Measurements from ENCODE around the gene NEXN.

DNA sequence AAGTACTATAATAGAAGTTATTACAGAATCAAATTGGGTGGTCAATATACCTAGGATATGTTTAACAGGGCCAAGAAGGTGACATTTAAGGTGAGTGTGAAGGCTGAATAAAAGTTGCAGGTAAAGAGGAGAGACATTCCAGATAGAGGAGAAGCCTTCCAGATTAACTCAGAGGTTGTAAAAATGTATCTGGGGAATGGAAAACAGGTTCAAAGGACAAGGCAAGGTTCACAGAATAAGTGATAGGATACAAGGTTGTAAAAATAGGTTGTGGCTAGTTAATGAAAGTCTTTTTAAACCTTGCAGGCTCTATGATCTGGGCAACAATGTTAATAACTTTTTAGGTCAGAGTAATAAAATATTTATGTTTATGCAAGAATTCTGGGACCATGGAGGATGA is 50.2 kb downstream of the NEXN start:
- TF ChIP-seq ZNF761 (CRISPR knock-in tag; conservative IDR thresholded peaks at IDR 0.05): no peak
- TF ChIP-seq, protein P1, sequence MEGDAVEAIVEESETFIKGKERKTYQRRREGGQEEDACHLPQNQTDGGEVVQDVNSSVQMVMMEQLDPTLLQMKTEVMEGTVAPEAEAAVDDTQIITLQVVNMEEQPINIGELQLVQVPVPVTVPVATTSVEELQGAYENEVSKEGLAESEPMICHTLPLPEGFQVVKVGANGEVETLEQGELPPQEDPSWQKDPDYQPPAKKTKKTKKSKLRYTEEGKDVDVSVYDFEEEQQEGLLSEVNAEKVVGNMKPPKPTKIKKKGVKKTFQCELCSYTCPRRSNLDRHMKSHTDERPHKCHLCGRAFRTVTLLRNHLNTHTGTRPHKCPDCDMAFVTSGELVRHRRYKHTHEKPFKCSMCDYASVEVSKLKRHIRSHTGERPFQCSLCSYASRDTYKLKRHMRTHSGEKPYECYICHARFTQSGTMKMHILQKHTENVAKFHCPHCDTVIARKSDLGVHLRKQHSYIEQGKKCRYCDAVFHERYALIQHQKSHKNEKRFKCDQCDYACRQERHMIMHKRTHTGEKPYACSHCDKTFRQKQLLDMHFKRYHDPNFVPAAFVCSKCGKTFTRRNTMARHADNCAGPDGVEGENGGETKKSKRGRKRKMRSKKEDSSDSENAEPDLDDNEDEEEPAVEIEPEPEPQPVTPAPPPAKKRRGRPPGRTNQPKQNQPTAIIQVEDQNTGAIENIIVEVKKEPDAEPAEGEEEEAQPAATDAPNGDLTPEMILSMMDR (CRISPR knock-in tag; IDR thresholded peaks at IDR 0.05): no peak
- TF ChIP-seq CC2D1A (CRISPR knock-in tag; IDR thresholded peaks at IDR 0.05): no peak
- no peak for TF ChIP-seq HOXD1 (CRISPR knock-in tag; IDR thresholded peaks at IDR 0.05)
- TF ChIP-seq, protein P2, sequence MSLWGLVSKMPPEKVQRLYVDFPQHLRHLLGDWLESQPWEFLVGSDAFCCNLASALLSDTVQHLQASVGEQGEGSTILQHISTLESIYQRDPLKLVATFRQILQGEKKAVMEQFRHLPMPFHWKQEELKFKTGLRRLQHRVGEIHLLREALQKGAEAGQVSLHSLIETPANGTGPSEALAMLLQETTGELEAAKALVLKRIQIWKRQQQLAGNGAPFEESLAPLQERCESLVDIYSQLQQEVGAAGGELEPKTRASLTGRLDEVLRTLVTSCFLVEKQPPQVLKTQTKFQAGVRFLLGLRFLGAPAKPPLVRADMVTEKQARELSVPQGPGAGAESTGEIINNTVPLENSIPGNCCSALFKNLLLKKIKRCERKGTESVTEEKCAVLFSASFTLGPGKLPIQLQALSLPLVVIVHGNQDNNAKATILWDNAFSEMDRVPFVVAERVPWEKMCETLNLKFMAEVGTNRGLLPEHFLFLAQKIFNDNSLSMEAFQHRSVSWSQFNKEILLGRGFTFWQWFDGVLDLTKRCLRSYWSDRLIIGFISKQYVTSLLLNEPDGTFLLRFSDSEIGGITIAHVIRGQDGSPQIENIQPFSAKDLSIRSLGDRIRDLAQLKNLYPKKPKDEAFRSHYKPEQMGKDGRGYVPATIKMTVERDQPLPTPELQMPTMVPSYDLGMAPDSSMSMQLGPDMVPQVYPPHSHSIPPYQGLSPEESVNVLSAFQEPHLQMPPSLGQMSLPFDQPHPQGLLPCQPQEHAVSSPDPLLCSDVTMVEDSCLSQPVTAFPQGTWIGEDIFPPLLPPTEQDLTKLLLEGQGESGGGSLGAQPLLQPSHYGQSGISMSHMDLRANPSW (CRISPR knock-in tag; IDR thresholded peaks at IDR 0.05; ENCODE audit: borderline replicate concordance): no peak
- TF ChIP-seq, protein P3, sequence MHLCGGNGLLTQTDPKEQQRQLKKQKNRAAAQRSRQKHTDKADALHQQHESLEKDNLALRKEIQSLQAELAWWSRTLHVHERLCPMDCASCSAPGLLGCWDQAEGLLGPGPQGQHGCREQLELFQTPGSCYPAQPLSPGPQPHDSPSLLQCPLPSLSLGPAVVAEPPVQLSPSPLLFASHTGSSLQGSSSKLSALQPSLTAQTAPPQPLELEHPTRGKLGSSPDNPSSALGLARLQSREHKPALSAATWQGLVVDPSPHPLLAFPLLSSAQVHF (CRISPR knock-in tag; IDR thresholded peaks at IDR 0.05): no peak
- TF ChIP-seq, protein P4, sequence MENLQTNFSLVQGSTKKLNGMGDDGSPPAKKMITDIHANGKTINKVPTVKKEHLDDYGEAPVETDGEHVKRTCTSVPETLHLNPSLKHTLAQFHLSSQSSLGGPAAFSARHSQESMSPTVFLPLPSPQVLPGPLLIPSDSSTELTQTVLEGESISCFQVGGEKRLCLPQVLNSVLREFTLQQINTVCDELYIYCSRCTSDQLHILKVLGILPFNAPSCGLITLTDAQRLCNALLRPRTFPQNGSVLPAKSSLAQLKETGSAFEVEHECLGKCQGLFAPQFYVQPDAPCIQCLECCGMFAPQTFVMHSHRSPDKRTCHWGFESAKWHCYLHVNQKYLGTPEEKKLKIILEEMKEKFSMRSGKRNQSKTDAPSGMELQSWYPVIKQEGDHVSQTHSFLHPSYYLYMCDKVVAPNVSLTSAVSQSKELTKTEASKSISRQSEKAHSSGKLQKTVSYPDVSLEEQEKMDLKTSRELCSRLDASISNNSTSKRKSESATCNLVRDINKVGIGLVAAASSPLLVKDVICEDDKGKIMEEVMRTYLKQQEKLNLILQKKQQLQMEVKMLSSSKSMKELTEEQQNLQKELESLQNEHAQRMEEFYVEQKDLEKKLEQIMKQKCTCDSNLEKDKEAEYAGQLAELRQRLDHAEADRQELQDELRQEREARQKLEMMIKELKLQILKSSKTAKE (CRISPR knock-in tag; IDR thresholded peaks at IDR 0.05; ENCODE audit: borderline replicate concordance): no peak
- no peak for TF ChIP-seq ZNF224 (CRISPR knock-in tag; IDR thresholded peaks at IDR 0.05)
- TF ChIP-seq JUN (CRISPR knock-in tag; IDR thresholded peaks at IDR 0.05): no peak
- TF ChIP-seq NCOR1 (IDR thresholded peaks at IDR 0.05; ENCODE audit: borderline replicate concordance, low read length): no peak
- TF ChIP-seq ZNF232 (CRISPR knock-in tag; IDR thresholded peaks at IDR 0.05; ENCODE audit: borderline replicate concordance): no peak

All from HepG2 (cell line).